GM21526 (cell line): Measurements from ENCODE around the gene ITIH5.
"Not testable (repeated sequence)": the region's sequence is repeated elsewhere in the genome, so short reads cannot be mapped to it uniquely, and the experiment has no call there.

ENCODE experiments used
- ATAC-seq: cut with Tn5 transposase; IDR thresholded peaks from one replicate; pipeline ENCODE4 v1.9.1; 2021; ENCODE audit warnings: moderate library complexity; ENCODE audit not compliant: unreplicated experiment, low FRiP score

The ITIH5 gene

DNA sequence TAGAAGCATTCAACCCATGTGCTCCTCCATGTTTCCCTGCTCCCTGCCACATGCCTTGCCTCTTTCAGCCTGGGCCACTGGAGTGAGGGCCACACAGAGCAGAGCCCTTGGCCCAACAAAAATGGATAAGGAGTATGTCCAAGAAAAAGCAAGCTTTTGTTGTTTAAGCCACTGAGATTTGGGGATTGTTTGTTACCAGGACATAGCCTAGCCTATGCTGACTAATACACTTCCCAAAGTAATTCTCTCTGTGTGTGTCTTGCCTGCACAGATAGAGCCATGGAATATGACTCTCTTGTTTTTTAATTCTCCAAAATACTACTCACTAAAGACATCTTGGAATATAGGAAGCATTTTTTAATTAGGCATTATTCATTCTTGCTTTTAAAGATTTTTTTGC is 22.8 kb upstream of the ITIH5 start:
- ATAC-seq = no peak

GRCh38 chr10:7687228-7687907 is 20.6 kb upstream of the ITIH5 start:
- peak; percentile 97 for ATAC-seq

DNA sequence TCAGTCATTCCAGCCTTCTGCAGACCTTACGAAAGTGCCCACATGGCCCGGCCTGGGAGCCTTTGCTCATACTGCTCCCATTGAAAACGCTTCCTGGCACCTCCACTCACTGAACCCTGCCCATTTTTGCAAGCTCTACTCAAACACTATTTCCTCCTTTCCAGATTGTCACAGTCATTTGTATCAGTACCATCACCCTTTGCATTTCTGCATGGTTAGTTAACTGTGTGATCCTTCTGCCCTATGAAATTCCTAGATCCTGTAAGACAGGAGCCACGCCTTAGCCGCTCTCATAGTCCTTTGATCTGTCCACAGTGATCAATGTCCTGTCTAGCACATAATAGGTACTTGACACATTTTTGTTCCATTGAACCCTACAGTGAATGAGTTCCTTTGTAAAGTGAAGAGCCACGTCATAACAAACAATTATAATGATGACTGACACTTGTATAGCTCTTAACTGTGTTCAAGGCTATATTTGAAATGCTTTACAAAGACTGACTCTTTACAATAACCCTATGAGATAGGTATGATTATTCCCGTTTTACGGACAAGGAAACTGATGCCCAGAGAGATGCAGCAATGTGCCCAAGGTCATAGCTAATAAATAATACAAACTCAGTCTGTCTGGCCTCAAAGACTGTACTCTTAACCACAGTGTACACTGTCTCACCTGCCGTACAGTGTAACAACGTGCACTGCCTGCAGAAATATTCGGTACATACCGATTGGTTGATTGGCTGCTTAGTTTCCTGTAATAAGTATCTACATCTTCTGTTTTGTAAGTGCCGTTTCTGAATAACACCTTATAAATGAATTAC is 19.8 kb upstream of the ITIH5 start:
- ATAC-seq = no peak

GRCh38 chr10:7680078-7680477 is 13.3 kb upstream of the ITIH5 start:
- ATAC-seq = not testable (repeated sequence)

DNA sequence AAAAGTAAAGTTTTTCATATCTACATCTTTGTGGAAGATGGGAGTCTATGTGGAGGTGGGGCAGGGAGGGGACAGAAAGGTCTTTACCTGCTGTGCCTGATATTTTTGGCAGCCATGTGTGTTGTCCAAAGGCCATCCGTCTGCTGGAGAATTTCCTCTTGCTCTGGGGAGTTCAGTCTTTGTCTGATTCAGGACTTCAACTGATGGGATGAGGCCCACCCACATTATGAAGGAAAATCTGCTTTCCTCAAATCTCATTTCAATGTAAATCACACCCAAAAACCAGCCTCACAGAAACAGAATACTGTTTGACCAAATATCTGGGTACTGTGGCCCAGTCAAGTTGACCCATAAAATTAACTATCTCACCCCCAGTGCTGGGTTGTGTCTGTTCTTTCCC is 12.5 kb upstream of the ITIH5 start:
- no peak for ATAC-seq

GRCh38 chr10:7672341-7673134 is 5.8 kb upstream of the ITIH5 start:
- no peak for ATAC-seq

DNA sequence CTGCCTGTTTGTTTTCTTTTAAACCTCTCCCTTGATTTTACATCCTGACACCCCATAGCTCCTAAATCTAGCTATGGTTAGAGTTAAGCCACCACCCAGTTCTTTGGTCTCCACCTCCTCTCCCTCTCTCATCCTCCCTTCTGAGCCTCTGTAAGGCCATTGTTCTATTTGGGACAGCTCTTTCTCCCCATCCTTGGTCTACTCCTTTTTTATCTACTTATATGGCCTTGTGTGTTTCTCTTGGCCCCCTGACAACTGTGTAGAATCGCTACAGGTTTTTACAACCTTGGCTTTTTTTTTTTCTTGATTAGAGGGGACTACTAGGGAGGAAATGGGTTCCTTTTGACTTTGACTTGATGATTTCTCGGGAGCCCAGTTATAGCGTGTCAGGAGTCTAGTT is 3.4 kb upstream of the ITIH5 start:
- no peak for ATAC-seq

GRCh38 chr10:7667262-7668141 is 736 bp upstream of the ITIH5 start:
- ATAC-seq = no peak

DNA sequence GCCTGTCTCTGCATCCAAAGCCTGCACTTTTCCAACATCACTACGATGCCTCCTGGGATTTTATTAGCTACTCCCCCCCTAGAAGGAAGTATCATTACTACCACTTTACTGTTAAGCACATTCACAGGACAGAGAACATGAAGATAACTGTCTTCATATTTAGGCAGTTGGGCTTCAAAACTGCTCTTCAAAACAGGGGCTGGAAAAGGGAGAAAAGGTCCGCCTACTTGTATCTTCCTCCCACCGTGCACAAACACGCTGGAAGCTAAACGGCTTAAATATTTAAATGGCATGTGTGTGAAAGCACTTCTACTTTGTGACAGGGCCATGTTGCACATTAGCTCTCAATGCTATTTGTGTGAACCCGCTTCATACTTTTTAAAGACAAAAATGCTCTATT is 999 bp downstream of the ITIH5 start:
- no peak for ATAC-seq

GRCh38 chr10:7664707-7665106 is 2.1 kb downstream of the ITIH5 start:
- ATAC-seq = no peak

GRCh38 chr10:7662522-7662921 is 4.2 kb downstream of the ITIH5 start:
- ATAC-seq = no peak

DNA sequence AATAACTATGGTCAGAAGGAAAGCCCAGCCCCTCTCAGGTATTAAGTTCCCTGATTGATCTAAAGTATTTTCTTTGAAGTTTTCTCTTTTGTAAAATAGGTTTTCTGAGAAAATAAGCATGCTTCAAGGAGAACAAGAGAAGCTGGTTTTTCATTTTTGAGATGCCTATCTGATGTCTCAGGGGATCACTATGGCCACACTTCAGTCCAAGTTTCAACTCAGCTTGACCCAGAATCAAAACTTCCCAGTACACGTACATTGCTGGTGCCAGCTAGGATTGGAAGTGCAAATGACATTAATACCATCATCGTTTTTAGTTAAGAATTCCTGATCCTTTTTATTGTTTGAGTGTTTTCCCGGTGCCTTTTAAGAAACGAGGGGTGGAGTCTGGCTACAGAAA is 7.2 kb downstream of the ITIH5 start:
- ATAC-seq = no peak

DNA sequence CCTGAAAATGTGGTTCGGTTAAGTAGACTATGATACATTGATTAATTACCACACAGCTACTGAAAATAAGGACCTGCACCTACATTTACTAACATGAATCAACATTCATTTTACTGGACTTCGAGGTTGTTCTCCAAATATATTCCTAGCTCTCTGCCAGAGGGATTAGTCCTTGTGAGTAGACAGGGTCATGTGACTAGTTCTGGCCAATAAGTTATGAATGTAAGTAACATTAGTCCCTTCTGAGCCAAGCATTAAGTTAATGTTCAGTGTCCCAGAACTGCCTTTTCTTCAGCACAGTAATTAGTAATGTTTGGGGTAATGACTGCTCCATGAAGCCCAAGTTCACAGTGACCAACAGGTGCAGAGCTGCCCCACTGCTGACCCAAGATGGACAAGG is 9.2 kb downstream of the ITIH5 start:
- ATAC-seq = no peak

DNA sequence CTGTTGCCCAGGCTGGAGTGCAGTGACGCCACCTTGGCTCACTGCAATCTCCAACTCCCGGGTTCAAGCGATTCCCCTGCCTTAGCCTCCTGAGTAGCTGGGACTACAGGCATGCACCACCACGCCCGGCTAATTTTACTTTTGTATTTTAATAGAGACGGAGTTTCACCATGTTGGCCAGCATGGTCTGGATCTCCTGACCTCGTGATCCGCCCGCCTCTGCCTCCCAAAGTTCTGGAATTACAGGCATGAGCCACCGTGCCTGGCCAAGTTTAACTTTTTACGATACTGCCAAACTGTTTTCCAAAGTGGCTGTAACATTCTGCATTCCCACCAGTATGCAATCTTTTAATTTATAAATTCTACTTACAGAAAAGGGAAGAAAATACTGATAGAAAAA is 9.7 kb downstream of the ITIH5 start:
- ATAC-seq = not testable (repeated sequence)

DNA sequence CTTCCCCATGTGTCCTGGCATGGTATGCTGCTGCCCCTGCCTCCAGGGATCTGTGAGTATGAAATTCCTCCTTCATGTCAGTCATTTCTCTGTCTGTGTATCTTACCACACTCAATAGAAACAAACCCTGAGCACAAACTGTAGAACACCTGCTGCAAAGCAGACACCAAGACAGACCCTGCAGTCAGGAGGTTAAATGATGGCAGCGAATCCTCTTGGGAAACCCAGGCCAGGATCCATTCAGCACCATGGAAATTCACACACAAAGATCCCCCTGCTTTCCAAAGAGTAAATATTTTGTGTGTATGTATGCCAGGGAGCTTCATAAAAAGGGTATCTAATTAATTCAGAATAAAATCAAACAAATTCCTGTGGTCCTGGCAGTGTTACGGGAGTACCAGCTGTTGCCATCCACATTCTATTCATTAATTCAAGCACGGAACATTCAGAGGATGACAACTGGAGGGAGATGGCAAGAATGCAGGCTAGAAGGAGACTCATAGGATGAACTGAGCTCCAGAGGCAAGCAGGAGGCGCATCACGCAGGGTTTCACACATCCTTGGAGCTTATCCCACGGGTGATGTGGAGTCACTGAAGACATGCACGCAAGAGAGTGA is 14.8 kb downstream of the ITIH5 start:
- ATAC-seq = no peak

GRCh38 chr10:7649673-7650300 is 17.0 kb downstream of the ITIH5 start:
- ATAC-seq = no peak

DNA sequence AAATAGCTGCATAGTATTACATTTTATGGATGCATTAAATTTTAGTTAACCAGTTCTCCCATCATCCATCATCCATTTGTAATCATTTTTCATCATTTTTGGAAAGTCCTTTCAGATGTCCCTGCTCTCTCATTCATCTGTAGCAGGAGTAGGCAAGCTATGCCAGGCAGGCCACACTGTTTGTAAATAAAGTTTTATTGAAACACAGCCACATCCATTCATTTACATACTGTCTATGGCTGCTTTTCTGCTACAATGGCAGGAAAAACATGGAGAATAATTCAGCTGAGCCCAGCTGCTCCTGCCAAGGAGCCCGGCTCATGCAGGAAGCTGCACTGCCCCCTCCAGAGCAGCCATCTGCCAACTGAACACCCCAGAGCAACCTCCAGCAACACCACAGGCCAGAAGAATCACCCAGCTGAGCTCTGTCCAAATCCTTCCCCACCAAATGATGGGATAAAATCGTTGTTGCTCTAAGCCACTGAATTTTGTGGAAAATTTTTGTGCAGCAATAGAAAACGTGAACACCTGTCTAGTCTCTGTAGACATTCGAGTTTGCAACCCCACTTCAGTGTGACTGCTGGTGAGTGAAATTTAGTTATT is 19.6 kb downstream of the ITIH5 start:
- no peak for ATAC-seq

DNA sequence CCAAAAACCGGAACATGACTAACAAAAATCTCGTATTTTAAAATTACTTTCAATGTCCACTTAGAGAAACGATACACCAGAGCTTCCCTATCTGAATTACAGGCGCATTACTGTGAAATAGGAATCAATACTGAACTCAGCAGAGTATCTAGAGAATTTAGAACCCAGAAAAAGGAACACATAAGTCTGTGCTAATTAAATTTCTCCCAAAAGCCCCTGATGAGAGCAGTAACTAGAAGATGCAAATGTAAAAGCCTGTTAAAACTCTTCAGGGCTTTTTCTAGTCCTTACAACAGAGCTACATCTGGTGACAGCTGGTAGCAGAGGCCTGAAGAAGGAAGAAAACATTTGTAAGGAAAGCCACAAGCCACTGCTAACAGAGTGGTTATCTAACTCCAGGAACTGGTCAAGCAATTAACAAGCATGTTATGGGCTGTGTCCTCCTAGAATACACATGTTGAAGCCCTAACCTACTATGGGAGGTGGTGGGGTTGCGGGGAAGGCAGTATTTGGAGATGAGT is 24.2 kb downstream of the ITIH5 start:
- no peak for ATAC-seq
